Gastrocnemius medialis (tissue), 4 donors: ENCODE measurements around the gene INO80B. TPM values are rescaled to one million over a fixed set of nuclear protein-coding genes. Genes with fewer than 3 reads are reported as not detected.
"Not testable (repeated sequence)": the region's sequence is repeated elsewhere in the genome, so short reads cannot be mapped to it uniquely, and the experiment has no call there.

Experiments used
- ATAC-seq, 2 donors: fragments of 150-250 bp; one replicate each; pipeline ENCODE4 v1.9.1; 2016
- DNase-seq, 2 donors: peaks; one replicate each; pipeline ENCODE4 v3.0.0-alpha.2; 2019
- H3K27ac ChIP-seq, 4 donors: fragments of 200-600 bp; sonication (generic); 1 replicate in 1 of 4; 2 replicates in 3 of 4; pipeline ENCODE4 v1.5.1; 2016 to 2018; ENCODE audit warnings: mild to moderate bottlenecking in 2 of 4, moderate library complexity in 1 of 4
- H3K27me3 ChIP-seq, 3 donors: fragments of 200-600 bp; sonication (generic) in 2 of 3; 1 replicate in 1 of 3; 2 replicates in 2 of 3; pipeline versions ENCODE4 v1.5.1 to v1.6.0; 2016 to 2019; ENCODE audit warnings: mild to moderate bottlenecking in 1 of 3, moderate library complexity in 1 of 3
- H3K36me3 ChIP-seq, 2 donors: fragments of 200-600 bp; sonication (generic) in 1 of 2; one replicate each; pipeline ENCODE4 v1.5.1; 2017 to 2018
- H3K4me1 ChIP-seq, 2 donors: fragments of 200-600 bp; sonication (generic) in 1 of 2; one replicate each; pipeline ENCODE4 v1.5.1; 2016 to 2017; ENCODE audit warnings: mild to moderate bottlenecking in 2 of 2
- H3K4me3 ChIP-seq, 4 donors: fragments of 200-600 bp; sonication (generic) in 3 of 4; 1 replicate in 1 of 4; 2 replicates in 3 of 4; pipeline ENCODE4 v1.5.1; 2016 to 2019; ENCODE audit warnings: mild to moderate bottlenecking in 2 of 4
- H3K9me3 ChIP-seq, 3 donors: fragments of 200-600 bp; sonication (generic) in 2 of 3; 1 replicate in 1 of 3; 2 replicates in 2 of 3; pipeline ENCODE4 v1.5.1; 2016 to 2019
- POLR2A ChIP-seq, 2 donors: fragments of 450-650 bp; IDR thresholded peaks; one replicate each; pipeline ENCODE4 v1.6.1; 2017; ENCODE audit warnings: antibody characterized with exemption in 2 of 2, mild to moderate bottlenecking in 2 of 2, moderate library complexity in 2 of 2
- in situ Hi-C, 4 donors: fragments of 200-750 bp; cut with MboI; loops; one replicate each; pipeline versions ENCODE4 v1.15.0 to v1.8.0; 2017; ENCODE audit warnings: low sequenced_read_pairs in 4 of 4
- intact Hi-C: fragments of 100-400 bp; cut with DNase I; formaldehyde crosslinking; loops from one replicate; pipeline ENCODE4 v1.15.1; 2023; ENCODE audit warnings: low total_unique reads
- total RNA-seq, 4 donors: library from RNA; depleted of rRNA; stranded (reverse); fragments of >200 nt; gene quantifications; one replicate each; pipeline versions ENCODE4 v1.1.0 to v1.2.3, GENCODE V29; 2016
- TF ChIP-seq, protein P1 (sequence below), 5 experiments: fragments of 450-650 bp in 3 of 5; fragments of 200-600 bp in 2 of 5; sonication (generic) in 2 of 5; IDR thresholded peaks in 4 of 5; conservative IDR thresholded peaks in 1 of 5; 1 replicate in 4 of 5; 2 replicates in 1 of 5; pipeline ENCODE4 v1.5.1; 2016 to 2019; ENCODE audit warnings: antibody characterized with exemption in 5 of 5, mild to moderate bottlenecking in 3 of 5, moderate library complexity in 3 of 5

Gene INO80B
- total RNA-seq, 4 donors from 2014 or later = 14.5 to 51.9 (median 41.1) TPM

DNA sequence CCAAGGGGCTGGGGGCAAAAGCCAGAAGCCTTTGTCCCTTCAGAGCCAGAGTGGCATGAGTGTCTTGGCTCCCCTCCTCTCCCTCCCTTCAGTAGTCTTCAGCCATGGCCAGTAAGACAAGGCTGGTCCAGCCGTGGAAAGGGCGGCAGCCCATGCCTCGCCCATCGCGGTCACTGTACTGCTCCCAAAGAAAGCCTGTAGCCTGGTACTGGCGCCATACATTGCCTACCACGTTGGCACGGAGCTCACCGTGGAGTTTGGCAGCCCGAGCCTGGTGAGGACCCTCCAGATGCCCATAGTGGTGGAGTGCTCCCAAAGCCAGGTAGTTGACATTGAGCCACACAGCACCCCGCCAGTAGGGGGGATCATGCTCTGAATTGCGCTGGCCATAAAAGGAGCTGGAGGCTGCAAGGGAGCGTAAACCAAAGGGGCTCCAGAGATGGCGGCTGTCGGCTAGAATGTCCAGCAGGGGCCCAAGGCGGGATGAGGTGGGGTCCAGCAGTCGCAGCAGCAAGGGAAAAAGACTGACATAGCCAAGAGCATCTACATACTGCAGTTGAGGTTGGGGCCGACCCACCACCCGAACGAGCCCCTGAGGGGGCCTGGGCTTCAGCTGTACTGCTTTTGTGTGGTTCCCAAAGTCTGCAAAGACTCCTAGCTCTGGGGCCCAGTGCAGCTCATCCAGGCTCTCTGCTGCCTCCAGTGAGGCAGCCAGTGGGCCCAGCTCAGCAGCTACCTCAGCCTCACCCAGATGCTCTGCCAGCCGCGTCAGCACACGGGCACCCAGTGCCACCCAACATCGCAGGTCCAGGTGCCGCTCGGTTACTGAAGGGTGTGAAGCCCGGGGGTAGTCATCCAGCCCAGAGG is 6.5 kb downstream of the INO80B start:
- ATAC-seq = no peak
- TF ChIP-seq, protein P1, sequence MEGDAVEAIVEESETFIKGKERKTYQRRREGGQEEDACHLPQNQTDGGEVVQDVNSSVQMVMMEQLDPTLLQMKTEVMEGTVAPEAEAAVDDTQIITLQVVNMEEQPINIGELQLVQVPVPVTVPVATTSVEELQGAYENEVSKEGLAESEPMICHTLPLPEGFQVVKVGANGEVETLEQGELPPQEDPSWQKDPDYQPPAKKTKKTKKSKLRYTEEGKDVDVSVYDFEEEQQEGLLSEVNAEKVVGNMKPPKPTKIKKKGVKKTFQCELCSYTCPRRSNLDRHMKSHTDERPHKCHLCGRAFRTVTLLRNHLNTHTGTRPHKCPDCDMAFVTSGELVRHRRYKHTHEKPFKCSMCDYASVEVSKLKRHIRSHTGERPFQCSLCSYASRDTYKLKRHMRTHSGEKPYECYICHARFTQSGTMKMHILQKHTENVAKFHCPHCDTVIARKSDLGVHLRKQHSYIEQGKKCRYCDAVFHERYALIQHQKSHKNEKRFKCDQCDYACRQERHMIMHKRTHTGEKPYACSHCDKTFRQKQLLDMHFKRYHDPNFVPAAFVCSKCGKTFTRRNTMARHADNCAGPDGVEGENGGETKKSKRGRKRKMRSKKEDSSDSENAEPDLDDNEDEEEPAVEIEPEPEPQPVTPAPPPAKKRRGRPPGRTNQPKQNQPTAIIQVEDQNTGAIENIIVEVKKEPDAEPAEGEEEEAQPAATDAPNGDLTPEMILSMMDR (IDR thresholded peaks at IDR 0.05 in 4 of 5, conservative IDR thresholded peaks at IDR 0.05 in 1 of 5) = no peak
- TF ChIP-seq POLR2A (IDR thresholded peaks at IDR 0.05) = no peak

DNA sequence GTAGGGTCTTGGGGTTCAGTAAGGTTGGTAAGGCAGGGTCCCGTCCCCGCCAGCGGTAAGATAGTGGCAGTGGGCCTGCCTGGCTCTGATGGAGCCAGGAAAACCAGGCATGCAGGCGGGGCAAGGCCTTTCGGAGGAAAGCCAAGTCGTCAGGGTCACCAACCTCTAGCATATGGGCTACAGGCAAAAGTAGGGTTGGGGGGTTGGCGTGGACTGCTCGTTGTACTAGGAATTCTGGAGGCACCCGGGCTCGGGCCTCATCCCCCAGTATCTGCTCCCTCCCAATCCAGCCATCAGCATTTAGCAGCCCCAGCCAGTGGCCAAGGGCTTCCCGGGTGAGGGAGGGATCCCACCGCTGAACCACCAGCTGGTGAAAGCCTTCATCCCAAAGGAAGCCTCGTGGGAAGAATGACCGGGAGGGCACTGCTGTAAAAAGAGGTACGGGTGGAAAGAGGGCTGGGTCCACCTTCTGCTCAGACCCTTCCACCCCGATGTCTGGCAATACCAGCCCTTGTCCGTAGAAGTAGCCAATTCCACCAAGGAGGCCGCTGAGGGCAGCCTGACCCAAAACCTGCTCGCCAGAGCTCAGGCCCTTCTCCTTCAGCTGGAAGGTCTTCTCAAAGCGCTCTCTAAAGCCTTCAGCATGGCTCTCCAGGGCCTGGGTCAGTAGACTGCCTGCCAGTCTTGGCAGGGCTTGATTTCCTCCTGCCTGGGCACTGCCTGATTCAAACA is 7.3 kb downstream of the INO80B start:
- TF ChIP-seq, protein P1 (IDR thresholded peaks at IDR 0.05 in 4 of 5, conservative IDR thresholded peaks at IDR 0.05 in 1 of 5) = no peak
- TF ChIP-seq POLR2A (IDR thresholded peaks at IDR 0.05) = no peak
- intact Hi-C loops = no loop called here
- H3K9me3 ChIP-seq = no peaks in the 10 kb centered on the region
- H3K4me3 ChIP-seq = no peak overlapping the region
- DNase-seq (no peak), ATAC-seq (no peak)
- peaks cover 0 to 20% of the 10 kb centered on the region in 2 donors for H3K36me3 ChIP-seq
- peaks cover 20 to 25% of the 10 kb centered on the region in 2 donors for H3K4me1 ChIP-seq
- no peaks in the 10 kb centered on the region for H3K27me3 ChIP-seq
- no peak overlapping the region for H3K27ac ChIP-seq
- in situ Hi-C loops = loop anchor here in 1 of 4 donors (25.0 kb wide), 1 partner anchor 375 kb away; the partner anchor contains the start of gene HK2

More for the DNA sequence above, 6.5 kb downstream of the INO80B start:
- peaks cover 0 to 23% of the 10 kb centered on the region in 2 donors for H3K36me3 ChIP-seq
- no peaks in the 10 kb centered on the region for H3K27me3 ChIP-seq
- peaks cover 25 to 30% of the 10 kb centered on the region in 2 donors for H3K4me1 ChIP-seq
- no peak overlapping the region for H3K27ac ChIP-seq
- intact Hi-C loops (no loop called here), in situ Hi-C loops (loop anchor here in 1 of 4 donors (25.0 kb wide), 1 partner anchor 376 kb away; the partner anchor contains the start of gene HK2)
- no peak for DNase-seq
- no peak overlapping the region for H3K4me3 ChIP-seq
- H3K9me3 ChIP-seq = no peaks in the 10 kb centered on the region

- in situ Hi-C loops = loop anchor here in 1 of 4 donors (25.0 kb wide), 1 partner anchor 375 kb away; the partner anchor contains the start of gene HK2
- ATAC-seq (no peak), DNase-seq (no peak)
- no peaks in the 10 kb centered on the region for H3K27me3 ChIP-seq
- H3K4me3 ChIP-seq = no peak overlapping the region
- intact Hi-C loops = no loop called here
- H3K36me3 ChIP-seq = peaks cover 0 to 20% of the 10 kb centered on the region in 2 donors
- H3K27ac ChIP-seq = no peak overlapping the region
- peaks cover 19 to 23% of the 10 kb centered on the region in 2 donors for H3K4me1 ChIP-seq
- H3K9me3 ChIP-seq = no peaks in the 10 kb centered on the region
- TF ChIP-seq POLR2A (IDR thresholded peaks at IDR 0.05) = no peak
- TF ChIP-seq, protein P1 (IDR thresholded peaks at IDR 0.05 in 4 of 5, conservative IDR thresholded peaks at IDR 0.05 in 1 of 5) = no peak
Measured at GRCh38 chr2:74462786-74463105, 7.9 kb downstream of the INO80B start.

- TF ChIP-seq, protein P1 (IDR thresholded peaks at IDR 0.05 in 4 of 5, conservative IDR thresholded peaks at IDR 0.05 in 1 of 5) = no peak
- TF ChIP-seq POLR2A (IDR thresholded peaks at IDR 0.05) = no peak
- Histone ChIP-seq H3K27me3 (no peaks in the 10 kb centered on the region), H3K4me1 (peaks cover 13 to 16% of the 10 kb centered on the region in 2 donors), H3K9me3 (no peaks in the 10 kb centered on the region), H3K36me3 (peaks cover 0 to 20% of the 10 kb centered on the region in 2 donors), H3K27ac (peak overlapping the region; percentile 84 to 93 (median 89)), H3K4me3 (peak overlapping the region; percentile 91 to 95 (median 94))
- intact Hi-C loops = no loop called here
- in situ Hi-C loops = loop anchor here in 1 of 4 donors (25.0 kb wide), 1 partner anchor 373 kb away; the partner anchor contains the start of gene HK2
- ATAC-seq (no peak), DNase-seq (no peak)
Measured at GRCh38 chr2:74464406-74464805, 9.5 kb downstream of the INO80B start.

- ATAC-seq, H3K27me3 ChIP-seq, H3K4me3 ChIP-seq, intact Hi-C loops, H3K9me3 ChIP-seq, DNase-seq: not testable (repeated sequence)
- Histone ChIP-seq H3K4me1 (peaks cover 24 to 31% of the 10 kb centered on the region in 2 donors), H3K27ac (peak overlapping the region in 2 of 4 donors; percentile 22 to 47), H3K36me3 (peaks cover 0 to 17% of the 10 kb centered on the region in 2 donors)
- in situ Hi-C loops = loop anchor here in 1 of 4 donors (25.0 kb wide), 1 partner anchor 367 kb away; the partner anchor contains the start of gene HK2
Measured at GRCh38 chr2:74470742-74471141, 15.9 kb downstream of the INO80B start.
